GM18505 (cell line): Measurements from ENCODE around the gene RAB11FIP5.

ENCODE experiments used
- ATAC-seq: cut with Tn5 transposase; IDR thresholded peaks from one replicate; pipeline ENCODE4 v1.9.1; 2021; ENCODE audit not compliant: unreplicated experiment
- POLR2A ChIP-seq: IDR thresholded peaks from 4 replicates; pipeline ENCODE4 v1.6.1; 2011; ENCODE audit warnings: borderline replicate concordance; ENCODE audit not compliant: insufficient read depth, insufficient read length; ENCODE audit errors: extremely low read depth

Gene RAB11FIP5

DNA sequence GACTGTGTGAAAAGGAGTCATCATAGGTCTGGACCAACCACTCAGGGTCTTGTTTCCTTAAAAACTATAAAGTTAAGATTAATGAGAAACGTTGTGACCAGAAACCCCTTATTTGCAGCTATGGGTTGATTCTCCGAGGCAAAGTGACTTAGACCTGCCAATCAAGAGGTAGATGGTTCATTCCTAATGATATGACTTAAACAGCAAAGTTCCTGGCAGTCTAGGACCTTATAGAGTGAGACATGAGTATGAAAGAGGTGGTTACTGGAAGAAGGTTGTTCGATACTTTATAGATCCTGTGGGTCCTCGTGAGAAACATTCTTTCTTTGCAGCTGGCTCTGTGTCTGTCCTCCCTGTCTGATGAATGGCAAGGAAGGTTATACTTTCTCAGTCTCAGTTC is 49.3 kb downstream of the RAB11FIP5 start:
- no peak for ATAC-seq

DNA sequence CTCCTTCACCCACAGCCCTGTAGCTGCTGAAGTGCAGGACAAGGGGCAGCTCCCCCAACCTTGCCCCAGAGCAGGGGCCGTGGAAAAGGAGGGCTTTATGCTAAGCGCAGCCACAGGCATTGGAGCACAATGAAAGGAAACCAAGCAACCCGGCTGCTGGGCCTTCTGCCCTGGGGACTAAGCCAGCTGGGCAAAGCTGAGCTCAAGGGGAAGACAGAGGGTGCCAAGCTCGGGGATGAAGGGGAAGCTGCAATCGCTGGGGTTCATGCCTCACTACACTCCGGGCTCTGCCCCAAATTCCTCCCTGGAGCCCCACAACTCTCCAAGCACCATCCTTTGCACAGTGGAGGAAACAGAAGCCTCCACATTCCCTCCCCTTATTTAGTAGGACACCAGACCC is 53.6 kb downstream of the RAB11FIP5 start:
- no peak for ATAC-seq
- TF ChIP-seq POLR2A: no peak

More for the DNA sequence above, 49.3 kb downstream of the RAB11FIP5 start:
- no peak for TF ChIP-seq POLR2A

DNA sequence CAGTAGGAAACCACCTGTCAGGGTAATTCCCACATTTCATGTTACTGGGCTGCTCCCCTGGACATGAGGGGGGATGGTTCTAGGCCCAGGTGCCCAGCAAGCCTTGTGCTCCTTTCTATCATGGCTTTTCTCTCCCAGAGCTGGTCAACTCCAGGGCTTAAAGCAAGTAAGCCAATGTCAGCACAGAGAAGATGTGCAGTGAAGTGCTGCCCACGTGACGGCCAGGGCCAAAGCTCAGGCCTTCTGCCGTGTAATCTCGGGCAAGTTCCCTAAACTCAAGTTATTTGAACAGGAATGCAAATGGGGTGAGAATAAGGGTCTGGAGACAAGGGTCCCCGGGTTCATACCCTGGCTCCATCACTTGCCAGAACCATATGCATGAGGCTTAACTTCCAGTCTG is 57.8 kb downstream of the RAB11FIP5 start:
- TF ChIP-seq POLR2A: no peak
- no peak for ATAC-seq

DNA sequence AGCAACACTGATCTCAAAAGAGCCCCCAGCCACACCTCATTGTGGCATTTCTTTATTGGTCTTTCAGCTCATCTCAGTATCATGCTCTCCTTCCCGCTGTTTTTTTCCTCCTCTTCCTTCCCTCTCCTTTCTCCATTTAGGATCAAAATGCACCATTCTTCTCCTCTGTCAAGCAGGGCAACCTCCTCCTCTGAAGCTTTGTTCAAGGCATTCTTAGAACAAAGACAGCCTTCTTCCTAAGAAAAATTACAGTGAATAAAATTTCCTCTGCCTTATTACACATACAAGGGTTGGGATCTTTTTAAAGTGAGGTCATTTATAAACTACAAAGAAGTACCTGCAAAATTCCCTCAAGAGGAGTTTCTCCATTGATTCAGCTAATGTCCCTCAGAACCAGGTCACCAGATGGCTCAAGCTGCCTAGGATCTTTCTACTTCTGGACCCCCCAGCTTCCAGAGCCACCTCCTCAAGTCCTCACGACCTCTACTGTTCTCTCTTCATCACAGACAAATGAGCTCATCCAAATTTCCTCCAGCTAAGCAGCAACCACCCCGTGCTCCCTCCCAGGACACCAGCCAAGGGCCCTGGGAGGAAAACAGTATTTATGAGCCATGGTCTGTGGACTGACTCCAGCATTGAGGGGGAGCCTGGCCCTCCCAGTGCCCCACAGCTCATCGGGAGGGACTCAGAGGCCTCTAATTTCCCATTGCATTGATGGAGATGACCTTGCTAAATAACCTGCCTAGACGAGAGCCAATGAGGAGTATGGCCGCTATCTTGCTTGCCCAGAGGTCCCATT is 59.2 kb downstream of the RAB11FIP5 start:
- TF ChIP-seq POLR2A: no peak
- no peak for ATAC-seq

DNA sequence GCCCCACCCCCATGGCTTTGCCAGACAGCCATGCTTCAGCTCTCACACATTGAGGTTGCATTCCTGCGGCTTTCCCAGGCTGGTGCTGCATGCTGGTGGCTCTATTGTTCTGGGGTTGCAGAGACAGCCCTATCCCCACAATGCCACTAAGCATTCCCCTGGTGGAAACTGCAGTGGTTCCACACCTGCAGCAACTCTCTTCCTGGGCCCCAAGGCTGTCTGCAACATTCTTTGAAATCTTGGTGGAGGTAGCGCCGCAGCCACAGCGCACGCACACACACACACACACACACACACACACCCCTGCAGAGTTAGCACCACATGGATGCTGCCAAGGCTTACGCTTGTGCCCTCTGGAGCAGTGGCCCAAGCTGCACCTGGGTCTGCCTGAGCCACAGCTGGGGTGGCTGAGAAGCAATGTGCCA is 62.6 kb downstream of the RAB11FIP5 start:
- no peak for TF ChIP-seq POLR2A
- ATAC-seq: no peak

DNA sequence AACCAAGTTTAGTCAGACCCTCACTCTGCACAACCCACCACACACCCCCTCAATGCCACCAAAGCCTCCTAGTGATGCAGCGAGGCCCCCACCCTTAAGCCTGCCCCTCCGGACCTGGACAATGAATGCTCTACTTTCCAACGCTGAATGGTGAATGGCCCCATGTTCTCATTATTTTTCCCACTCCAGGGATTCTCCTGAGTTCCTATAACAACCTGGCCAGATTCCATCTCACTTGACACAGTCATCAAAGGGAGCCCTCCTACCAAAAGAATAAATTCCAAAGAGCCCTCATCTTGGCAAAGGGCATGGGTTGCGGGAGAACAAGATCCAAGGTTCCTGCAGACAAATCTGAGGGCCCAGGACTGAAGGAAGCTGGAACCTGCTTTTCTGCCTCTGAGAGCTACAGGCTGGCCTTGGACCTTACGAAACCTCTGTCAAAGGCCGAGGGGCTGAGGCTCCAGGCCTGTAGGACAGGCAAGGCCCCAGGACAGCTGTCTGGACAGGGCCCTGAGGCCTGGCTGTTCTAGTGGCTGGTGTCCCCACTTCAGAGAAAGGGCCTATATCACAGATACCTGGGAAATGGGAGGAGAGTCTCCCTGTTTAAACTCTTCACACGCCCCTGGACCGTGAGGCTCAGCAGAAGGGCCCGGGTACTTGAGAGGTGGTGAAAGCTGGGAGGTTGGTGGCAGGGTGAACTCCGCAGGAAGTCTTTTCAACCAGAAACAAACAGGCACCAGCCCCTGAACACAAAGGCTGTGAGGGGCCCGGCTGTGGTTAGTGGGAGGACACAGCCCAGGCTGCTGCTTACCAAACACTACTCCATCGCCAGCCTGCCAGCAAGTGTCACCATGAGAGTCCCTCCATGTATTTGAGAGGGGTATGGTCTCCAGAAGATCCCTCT is 68.6 kb downstream of the RAB11FIP5 start:
- no peak for ATAC-seq
- no peak for TF ChIP-seq POLR2A

DNA sequence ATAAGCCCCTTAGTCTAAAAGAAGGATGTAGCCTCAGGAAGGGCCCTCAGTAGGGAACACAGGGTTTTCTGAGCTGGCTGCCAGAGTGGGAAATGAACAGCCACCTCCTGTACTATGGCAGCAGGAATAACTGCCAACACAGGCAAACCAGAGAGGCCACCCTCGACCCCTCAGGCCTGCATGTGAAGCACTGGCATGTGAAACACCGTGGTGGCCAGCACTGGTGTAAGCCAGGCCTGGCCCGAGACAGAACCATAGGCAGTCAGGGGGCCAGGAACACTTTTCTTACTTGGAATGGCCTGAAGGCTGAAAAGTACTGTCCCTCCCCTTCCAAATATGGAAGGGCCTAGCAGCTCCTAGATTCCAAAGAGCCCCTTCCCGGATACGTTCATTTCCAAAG is 69.5 kb downstream of the RAB11FIP5 start:
- no peak for TF ChIP-seq POLR2A
- ATAC-seq: no peak

DNA sequence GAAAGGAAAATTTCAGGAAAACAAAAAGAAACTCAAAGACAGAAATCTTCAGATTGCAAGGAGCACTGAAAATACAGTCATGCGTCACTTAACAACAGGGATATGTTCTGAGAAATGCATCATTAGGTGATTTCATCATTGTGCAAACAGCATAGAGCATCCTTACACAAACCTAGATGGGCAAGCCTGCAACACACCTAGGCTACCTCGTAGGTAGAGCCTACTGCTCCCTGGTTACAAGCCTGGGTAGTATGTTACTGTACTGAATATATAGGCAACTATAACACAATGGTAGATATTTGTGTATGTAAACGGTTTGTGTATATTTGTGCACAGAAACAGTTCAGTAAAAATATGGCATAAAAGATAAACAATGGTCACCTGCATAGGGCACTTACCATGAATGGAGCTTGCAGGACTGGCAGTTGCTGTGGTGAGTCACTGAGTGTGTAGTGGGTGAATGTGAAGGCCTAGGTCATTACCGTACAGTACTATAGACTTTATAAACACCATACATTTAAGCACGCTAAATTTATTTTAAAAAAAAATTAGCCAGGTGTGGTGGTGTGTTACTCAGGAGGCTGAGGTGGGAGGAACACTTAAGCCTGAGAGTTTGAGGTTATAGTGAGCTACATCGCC is 74.7 kb downstream of the RAB11FIP5 start:
- ATAC-seq: no peak
- TF ChIP-seq POLR2A: no peak

DNA sequence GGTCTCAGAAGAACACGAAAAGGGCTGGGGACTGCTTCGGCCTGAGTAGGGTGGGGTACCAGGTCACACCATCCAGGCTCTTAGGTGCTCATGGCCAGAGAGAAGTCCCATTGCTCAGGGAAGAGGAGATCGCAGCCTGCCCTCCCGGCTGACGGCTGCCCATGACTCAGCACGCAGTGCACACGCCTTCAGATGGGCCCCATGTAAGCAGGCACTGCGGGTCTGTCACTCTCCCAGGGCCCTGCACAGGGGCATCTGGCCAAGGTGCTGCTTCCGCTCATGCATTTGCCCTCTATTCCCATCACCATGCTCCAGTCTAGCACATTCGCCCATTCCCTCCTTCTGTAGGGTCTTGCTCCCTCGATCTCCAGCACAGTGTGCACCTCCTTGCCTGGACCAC is 76.0 kb downstream of the RAB11FIP5 start:
- ATAC-seq: no peak

DNA sequence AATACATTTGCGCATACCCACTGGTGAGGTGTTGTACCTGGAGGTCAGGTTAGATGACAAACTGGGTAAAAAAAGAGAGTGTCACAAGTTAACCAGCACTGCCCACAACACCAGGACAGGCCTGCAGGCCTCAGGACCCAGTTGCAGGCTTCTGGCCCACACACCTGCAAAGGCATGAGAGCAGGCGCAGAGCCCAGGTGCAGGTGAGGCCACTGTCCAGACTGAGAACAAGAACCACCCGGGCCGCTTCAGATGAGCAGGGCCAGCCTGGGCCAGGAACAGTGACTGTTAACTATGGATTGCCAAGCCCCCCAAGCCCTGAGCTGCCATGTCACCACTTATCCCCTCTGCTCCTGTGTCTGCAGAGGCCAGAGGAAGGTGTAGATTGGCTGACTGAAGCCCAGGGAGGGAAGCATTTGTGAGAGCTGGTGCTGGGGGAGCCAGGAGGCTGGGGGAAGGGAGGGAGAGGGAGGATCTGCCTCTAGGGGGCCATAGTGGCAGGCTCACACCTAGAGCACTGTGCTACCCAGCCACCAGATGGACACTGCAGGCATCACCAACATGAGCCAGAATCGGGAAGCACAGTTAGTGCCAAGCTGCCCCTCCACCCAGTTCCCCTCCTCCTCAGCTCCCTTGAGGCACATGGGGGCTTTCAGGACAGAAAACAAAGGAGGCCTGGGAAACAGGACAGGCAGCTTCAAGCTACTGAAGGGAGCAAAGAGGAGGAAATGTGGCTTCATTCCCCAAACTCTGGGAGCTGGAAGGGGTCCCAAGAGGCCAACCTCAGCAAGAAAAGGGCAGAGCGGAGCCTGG is 76.6 kb downstream of the RAB11FIP5 start:
- no peak for TF ChIP-seq POLR2A
- ATAC-seq: no peak

More for the DNA sequence above, 76.0 kb downstream of the RAB11FIP5 start:
- no peak for TF ChIP-seq POLR2A

DNA sequence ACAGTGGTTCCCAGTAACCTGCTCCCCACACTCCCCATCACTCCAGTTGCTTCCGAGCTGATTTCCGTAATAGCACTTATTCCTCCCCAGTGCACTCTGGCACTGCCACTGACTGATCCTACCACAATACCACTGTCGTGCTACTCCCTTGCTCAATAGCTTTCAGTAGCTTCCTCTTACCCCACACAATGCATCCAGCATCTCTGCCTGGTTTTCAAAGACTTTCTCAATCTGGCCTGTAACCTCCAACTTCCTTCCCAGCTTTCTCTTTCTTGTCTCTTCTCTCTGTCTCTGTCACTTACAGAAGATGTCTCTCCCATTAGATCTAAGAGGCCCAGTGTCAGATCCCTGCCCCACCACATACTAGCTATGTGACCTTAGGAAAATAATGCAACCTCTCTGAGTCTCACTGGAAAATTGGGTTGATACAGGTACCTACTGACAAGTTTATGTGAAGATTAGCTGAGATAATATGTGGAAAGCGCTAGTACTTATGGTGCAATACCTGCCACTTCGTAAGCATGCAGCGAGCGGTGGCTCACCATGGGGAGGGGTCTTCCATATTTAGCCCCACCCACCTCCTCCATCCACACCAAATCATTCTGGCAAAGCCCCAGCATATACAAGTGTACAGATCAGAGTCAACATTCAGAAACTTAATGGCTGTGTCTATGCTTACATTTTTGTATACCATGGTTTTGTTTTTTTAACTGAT is 77.9 kb downstream of the RAB11FIP5 start:
- ATAC-seq: no peak
- no peak for TF ChIP-seq POLR2A

DNA sequence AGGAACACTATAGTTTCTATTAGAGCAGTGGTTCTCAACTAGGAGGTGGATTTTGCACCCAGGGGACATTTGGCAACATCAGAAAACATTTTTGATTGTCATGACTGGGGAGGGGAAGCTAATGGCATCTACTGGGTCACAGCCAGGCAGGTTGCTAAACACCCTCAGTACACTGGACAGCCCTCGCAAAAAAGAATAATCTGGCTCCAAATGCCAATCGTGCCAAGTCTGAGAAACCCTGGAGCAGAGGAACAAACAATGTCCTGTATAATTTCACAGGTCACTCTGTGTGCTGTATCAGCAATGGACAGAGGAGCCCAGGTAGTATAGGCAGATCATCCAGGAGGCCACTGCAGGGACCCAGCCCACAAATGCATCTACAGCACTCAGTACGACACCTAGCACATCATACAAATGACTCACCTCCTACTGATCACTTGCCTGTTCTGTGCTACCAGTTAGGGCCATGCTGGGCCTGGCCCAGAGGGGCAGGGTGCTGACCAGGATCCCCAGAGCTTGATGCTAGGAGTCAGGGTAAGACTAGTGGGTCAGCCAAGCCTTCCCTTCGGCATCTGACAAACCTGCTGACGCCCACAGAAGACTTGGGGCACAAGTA is 78.9 kb downstream of the RAB11FIP5 start:
- no peak for ATAC-seq
- no peak for TF ChIP-seq POLR2A

DNA sequence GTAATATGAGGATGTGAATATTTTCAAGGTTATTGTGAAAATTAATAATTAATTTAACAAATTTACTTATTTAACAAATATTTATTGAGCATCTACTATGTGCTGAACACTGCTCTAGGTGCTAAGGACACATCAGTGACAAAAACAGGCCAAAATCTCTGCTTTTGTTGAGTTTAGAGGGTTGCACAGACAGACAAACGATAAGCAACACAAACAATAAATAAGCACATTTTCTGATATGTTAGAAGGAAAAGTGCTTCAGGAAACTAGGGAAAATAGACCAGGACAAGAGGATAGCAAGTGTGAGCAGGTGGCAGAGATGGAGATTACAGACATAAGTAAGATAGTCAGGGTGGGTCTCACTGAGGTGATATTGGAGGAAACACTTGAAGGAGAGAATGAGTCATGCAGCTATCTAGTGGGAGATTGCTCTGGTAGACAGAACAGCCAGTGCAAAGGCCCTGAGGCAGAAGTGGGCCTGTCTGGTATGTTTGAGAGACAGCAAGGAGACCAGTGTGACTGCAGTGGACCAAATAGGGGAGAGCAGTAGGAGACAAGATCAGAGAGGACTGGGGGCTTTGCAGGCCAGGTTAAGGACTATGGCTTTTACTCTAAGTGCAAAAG is 79.5 kb downstream of the RAB11FIP5 start:
- ATAC-seq: no peak

More for the DNA sequence above, 79.5 kb downstream of the RAB11FIP5 start:
- no peak for TF ChIP-seq POLR2A
